Right renal pelvis (tissue), 4 donors: ENCODE results near the gene CNPY4. TPM values are rescaled to one million over a fixed set of nuclear protein-coding genes. Genes with fewer than 3 reads are reported as not detected.

ENCODE experiments used
- DNase-seq, 4 donors: peaks; one replicate each; pipeline ENCODE4 v3.0.0-alpha.2; 2013; ENCODE audit warnings: low read depth in 4 of 4, low spot score in 3 of 4, missing footprints in 1 of 4
- polyA plus RNA-seq, 4 donors: library from polyadenylated mRNA; unstranded; fragments of 120-200 nt; gene quantifications; one replicate each; pipeline ENCODE4 v1.2.1, GENCODE V29; 2013; ENCODE audit not compliant: insufficient read length in 4 of 4

The CNPY4 gene, protein sequence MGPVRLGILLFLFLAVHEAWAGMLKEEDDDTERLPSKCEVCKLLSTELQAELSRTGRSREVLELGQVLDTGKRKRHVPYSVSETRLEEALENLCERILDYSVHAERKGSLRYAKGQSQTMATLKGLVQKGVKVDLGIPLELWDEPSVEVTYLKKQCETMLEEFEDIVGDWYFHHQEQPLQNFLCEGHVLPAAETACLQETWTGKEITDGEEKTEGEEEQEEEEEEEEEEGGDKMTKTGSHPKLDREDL
- polyA plus RNA-seq = 10 to 100 TPM; 35.7 to 49.0 (median 43.3) TPM

GRCh38 chr7:100119072-100119969 lies at the start of gene CNPY4, which contains the start of gene TAF6:
Gene CNPY4, plus strand, starts transcription at chr7:100119634. Its CDS starts 111 bp downstream, at chr7:100119745.
Gene TAF6, minus strand, starts transcription at chr7:100119358. Its CDS starts 5,149 bp downstream, at chr7:100114209.
- DNase-seq = peak; percentile 91 to 95 (median 94)

DNA sequence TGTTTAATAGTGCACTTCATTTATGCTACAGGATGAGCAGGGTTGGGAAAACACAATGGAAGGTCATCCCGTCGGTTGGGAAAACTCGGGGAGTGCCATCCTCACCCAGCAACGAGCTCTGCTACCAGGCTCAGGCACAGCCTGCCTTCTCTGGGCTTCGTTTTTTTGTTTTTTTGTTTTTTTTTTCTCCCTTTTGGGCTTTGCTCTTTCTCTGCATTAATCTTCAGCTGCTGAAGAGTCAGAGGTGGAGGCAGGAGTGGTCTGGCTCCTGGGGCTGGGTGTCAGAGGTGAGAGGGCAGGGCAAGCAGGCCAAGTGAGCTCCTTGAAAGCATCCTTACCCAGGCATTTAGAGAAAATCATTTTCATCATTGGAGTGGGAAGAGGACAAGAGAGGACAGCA lies 49.4 kb upstream of the CNPY4 start:
- DNase-seq = no peak

GRCh38 chr7:100071018-100071723 lies 48.3 kb upstream of the CNPY4 start:
- no peak for DNase-seq

DNA sequence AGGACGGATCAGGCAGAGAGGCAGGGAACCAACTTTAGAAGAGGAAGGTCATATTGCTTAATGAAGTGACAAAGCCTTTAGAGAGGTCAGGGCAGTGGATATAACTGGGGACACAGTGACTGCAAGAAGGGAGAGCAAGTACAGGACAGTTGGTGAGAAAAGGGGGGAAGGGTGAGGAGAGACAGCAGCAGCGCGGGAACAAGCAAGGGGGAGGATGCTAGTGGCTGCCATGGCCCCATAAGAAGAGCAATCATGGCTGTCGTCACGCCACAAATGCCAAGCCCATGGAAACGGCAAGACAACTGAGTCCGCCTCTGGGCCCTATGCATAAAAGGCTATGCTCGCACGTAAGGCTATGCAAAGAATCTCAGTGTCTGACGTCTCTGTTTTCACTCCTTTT lies 47.0 kb upstream of the CNPY4 start:
- DNase-seq = no peak

GRCh38 chr7:100074841-100075240 lies 44.6 kb upstream of the CNPY4 start:
- DNase-seq = no peak

GRCh38 chr7:100075418-100075817 lies 44.0 kb upstream of the CNPY4 start:
- DNase-seq = no peak

- DNase-seq = no peak
Observed at GRCh38 chr7:100077205-100077604, 42.2 kb upstream of the CNPY4 start.

GRCh38 chr7:100079024-100079560 lies 40.3 kb upstream of the CNPY4 start:
- no peak for DNase-seq

GRCh38 chr7:100080907-100081534 lies 38.4 kb upstream of the CNPY4 start:
- peak in 1 of 4 donors; percentile 22 for DNase-seq

GRCh38 chr7:100081535-100082102 lies 37.8 kb upstream of the CNPY4 start, which contains the start of gene ZNF3:
Gene ZNF3, minus strand, starts transcription at chr7:100081723. Its CDS starts 4,366 bp downstream, at chr7:100077357.
- DNase-seq = peak; percentile 96 to 99 (median 98)

GRCh38 chr7:100082978-100083377 lies 36.5 kb upstream of the CNPY4 start:
- DNase-seq = no peak

- DNase-seq = no peak
Observed at GRCh38 chr7:100085515-100085914, 33.9 kb upstream of the CNPY4 start.

DNA sequence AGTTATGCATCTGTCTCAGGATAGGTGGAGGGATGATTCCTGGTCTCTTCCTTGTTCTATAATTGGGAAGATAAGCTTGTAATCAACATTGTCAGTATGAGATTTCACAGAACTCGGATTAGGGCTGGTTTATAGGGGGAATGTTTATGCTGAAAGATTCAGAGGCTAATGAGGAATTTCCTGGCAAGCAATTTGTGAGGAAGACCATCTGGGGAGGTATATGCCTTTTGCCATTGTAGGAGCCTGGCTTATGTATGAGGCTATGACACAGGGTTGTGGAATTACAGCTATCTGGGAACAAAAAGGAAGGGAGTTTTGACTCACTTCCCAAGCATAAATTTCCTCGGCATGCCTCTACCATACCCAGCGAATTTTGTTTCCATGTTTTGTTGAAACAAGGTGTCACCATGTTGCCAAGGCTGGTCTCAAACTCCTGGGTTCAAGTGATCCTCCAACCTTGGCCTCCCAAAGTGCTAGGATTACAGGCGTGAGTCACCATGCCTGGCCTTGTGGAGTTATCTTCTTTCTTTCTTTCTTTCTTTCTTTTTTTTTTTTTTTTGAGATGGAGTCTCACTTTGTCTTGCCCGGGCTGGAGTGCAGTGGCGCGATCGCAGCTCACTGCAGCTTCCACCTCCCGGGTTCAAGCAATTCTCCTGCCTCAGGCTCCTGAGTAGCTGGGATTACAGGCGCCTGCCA lies 32.2 kb upstream of the CNPY4 start:
- peak in 2 of 4 donors; percentile 33 to 47 for DNase-seq

DNA sequence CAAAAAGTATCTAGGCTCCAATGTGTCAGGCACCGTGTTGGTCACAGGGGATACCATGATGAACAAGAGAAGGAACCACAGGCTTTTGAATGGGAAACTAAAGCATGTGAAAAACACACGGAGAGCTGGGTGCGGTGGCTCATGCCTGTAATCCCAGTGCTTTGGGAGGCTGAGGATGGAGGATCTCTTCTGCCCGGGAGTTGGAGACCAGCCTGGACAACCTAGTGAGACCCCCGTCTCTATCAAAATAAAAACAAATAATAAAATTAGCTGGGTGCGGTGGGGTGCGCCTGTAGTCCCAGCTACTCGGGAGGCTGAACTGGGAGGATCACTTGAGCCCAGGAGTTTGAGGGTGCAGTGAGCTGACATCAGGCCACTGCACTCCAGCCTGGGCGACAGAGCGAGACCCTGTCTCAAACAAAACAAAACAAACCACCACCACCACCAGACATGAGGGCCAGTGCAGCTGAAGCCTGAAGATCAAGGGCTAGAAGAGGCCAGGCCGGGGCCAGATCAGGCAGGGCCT lies 31.3 kb upstream of the CNPY4 start:
- DNase-seq = no peak

- peak in 3 of 4 donors; percentile 61 to 69 (median 61) for DNase-seq
Observed at GRCh38 chr7:100088621-100089457, 30.6 kb upstream of the CNPY4 start, which contains the start of gene COPS6. Gene COPS6, plus strand, starts transcription at chr7:100088969. Its CDS starts 22 bp downstream, at chr7:100088991.

- no peak for DNase-seq
Observed at GRCh38 chr7:100089458-100090196, 29.8 kb upstream of the CNPY4 start.
